ENCODE data around the gene LARP1. TPM values are rescaled to one million over a fixed set of nuclear protein-coding genes. Genes with fewer than 3 reads are reported as not detected.

Gene LARP1
- total and polyA plus RNA-seq, 9 of the 15 experiments (the other 6 are each of a cell fraction or from before 2014, with no cell fraction given) = 22.6 to 300 (median 92.0) TPM

- Histone ChIP-seq H3K4me2 (ENCODE audit: insufficient read depth, low read length) (no peak overlapping the region), H3K9me1 (ENCODE audit: control insufficient read depth, insufficient read depth, low read length) (no peaks in the 10 kb centered on the region), H3K9me3 (replicated peaks; ENCODE audit: control insufficient read depth, insufficient read depth, low read depth, low read length) (no peaks in the 10 kb centered on the region), H3K27ac (ENCODE audit: extremely low read depth, low read depth, low read length) (no peak overlapping the region), H4K20me1 (replicated peaks; ENCODE audit: control insufficient read depth, insufficient read depth, low read length) (no peaks in the 10 kb centered on the region), H3K36me3 (ENCODE audit: control insufficient read depth, insufficient read depth, low read length) (no peaks in the 10 kb centered on the region), H3K79me2 (ENCODE audit: control insufficient read depth, insufficient read depth, low read length) (no peaks in the 10 kb centered on the region), H3K9ac (ENCODE audit: insufficient read depth in 1 of 2, low read depth in 2 of 2, low read length in 2 of 2) (peak overlapping the region in 1 of 2 experiments; percentile 6; a peak in 2 of 4 replicates), H3K4me3 (no peak overlapping the region), H3K27me3 (ENCODE audit: control insufficient read depth in 2 of 2, insufficient read depth in 2 of 2, low read length in 2 of 2) (no peaks in the 10 kb centered on the region), H2AFZ (ENCODE audit: low read depth, low read length) (no peak overlapping the region), H3K4me1 (replicated peaks in 1 of 2; ENCODE audit: control insufficient read depth in 2 of 2, insufficient read depth in 2 of 2, low read length in 2 of 2) (peaks cover 0 to 4% of the 10 kb centered on the region in 2 experiments; a peak in 2 of 5 replicates)
- CTCF ChIA-PET (ENCODE audit: low intra/inter-chr PET ratio) = no interaction called here
- intact Hi-C loops (cut with micrococcal nuclease) = no loop called here
- POLR2A ChIA-PET = interaction anchor here (0.7 to 3.6 kb wide), 4 partner anchors 9 to 13 kb away, joined by 3 to 17 read pairs (median 5); no protein-coding TSS in a partner anchor
- no TSS peak for BruUV-seq (replicated peaks)
- no peak for FAIRE-seq
- TF ChIP-seq RBM25 (IDR thresholded peaks at IDR 0.05; ENCODE audit: low read depth, low read length, severe bottlenecking) = peak; percentile 31
- peak; percentile 57 for TF ChIP-seq ZFP36 (IDR thresholded peaks at IDR 0.05; ENCODE audit: low read depth, low read length, partially characterized antibody)
- no peak for TF ChIP-seq ZNF609 (CRISPR knock-in tag; IDR thresholded peaks at IDR 0.05; ENCODE audit: borderline replicate concordance)
- TF ChIP-seq CGGBP1 (CRISPR knock-in tag; IDR thresholded peaks at IDR 0.05) = no peak
- 0 out of 2 replicates have a peak, but pooled peaks have one; percentile 13 for TF ChIP-seq BCOR (IDR thresholded peaks at IDR 0.05)
- 46% methylated on average over 11 of the region's 13 CpGs for WGBS (ENCODE audit: insufficient coverage, low coverage, missing lambda C conversion rate)
- in situ Hi-C loops (cut with MboI) = no loop called here
- DNase-seq (ENCODE audit: extremely low read depth in 1 of 4, low spot score in 3 of 4) = peak in 1 of 4 experiments; percentile 5
- peak; percentile 29 for ATAC-seq
Measured at GRCh38 chr5:154712518-154713437, 42.4 kb upstream of the LARP1 start.
